ENCODE data around the gene PPFIBP1. TPM values are rescaled to one million over a fixed set of nuclear protein-coding genes. Genes with fewer than 3 reads are reported as not detected.
"Not testable (repeated sequence)": the region's sequence is repeated elsewhere in the genome, so short reads cannot be mapped to it uniquely, and the experiment has no call there.

Gene PPFIBP1
- total RNA-seq, 1 donor from 2014 or later = 136 TPM

DNA sequence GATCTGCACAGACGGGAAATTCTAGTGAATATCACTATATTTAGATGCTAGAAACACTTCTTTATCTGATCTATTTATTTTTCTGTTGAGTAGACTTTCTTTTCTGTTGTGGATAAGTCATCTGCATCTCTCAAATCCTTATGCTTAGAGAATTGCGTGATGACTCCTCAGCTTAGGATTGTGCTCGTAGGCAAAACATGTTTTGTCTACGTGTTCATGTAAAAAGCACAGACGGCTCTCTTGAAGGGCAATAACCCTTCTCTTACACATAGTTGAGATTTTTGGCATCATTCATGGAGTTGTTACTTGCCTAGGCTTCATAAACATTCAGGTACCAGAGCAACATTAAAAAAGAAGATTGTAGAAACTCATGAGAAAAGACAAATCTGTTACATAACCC is 18.6 kb downstream of the PPFIBP1 start:
- DNase-seq = no peak

DNA sequence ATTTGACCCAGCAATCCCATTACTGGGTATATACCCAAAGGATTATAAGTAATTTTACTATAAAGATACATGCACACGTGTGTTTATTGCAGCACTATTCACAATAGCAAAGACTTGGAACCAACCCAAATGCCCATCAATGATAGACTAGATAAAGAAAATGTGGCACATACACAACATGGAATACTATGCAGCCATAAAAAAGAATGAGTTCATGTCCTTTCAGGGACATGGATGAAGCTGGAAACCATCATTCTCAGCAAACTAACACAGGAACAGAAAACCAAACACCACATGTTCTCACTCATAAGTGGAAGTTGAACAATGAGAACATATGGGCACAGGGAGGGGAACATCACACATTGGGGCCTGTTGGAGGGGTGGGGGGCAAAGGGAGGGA is 20.9 kb downstream of the PPFIBP1 start:
- intact Hi-C loops (cut with DNase I); H3K9me3 ChIP-seq; H3K36me3 ChIP-seq; H3K27me3 ChIP-seq; H3K4me3 ChIP-seq; H3K27ac ChIP-seq; DNase-seq; ATAC-seq: not testable (repeated sequence)
- peaks cover 12% of the 10 kb centered on the region for H3K4me1 ChIP-seq

More for the DNA sequence above, 18.6 kb downstream of the PPFIBP1 start:
- ATAC-seq = peak; percentile 66
- Histone ChIP-seq H3K36me3 (no peaks in the 10 kb centered on the region), H3K4me3 (no peak overlapping the region), H3K9me3 (no peaks in the 10 kb centered on the region), H3K27ac (peak overlapping the region; percentile 8), H3K4me1 (peaks cover 16% of the 10 kb centered on the region), H3K27me3 (no peaks in the 10 kb centered on the region)
- TF ChIP-seq, protein P1, sequence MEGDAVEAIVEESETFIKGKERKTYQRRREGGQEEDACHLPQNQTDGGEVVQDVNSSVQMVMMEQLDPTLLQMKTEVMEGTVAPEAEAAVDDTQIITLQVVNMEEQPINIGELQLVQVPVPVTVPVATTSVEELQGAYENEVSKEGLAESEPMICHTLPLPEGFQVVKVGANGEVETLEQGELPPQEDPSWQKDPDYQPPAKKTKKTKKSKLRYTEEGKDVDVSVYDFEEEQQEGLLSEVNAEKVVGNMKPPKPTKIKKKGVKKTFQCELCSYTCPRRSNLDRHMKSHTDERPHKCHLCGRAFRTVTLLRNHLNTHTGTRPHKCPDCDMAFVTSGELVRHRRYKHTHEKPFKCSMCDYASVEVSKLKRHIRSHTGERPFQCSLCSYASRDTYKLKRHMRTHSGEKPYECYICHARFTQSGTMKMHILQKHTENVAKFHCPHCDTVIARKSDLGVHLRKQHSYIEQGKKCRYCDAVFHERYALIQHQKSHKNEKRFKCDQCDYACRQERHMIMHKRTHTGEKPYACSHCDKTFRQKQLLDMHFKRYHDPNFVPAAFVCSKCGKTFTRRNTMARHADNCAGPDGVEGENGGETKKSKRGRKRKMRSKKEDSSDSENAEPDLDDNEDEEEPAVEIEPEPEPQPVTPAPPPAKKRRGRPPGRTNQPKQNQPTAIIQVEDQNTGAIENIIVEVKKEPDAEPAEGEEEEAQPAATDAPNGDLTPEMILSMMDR (IDR thresholded peaks at IDR 0.05) = no peak
- intact Hi-C loops (cut with DNase I) = no loop called here

DNA sequence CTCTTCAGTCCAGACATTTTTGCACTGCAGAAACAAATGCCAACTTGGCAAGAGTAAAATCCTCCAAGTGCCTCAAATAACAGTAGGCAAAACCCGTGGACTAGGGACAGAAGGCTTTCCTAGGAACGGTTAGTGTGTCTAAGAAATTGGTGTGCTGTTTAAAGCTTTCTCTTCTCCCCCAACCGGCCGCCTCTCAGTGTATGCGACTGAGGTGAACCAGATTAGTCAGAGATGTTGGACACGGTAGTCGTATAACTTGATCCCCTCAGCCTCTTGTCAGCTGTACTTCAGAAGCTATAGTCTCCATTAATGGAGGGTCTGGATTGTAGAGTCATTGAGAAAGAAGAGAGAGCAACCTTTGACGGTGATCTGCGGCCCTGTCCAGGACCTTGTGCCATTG is 21.7 kb downstream of the PPFIBP1 start:
- no peaks in the 10 kb centered on the region for H3K27me3 ChIP-seq
- ATAC-seq = no peak
- H3K27ac ChIP-seq = no peak overlapping the region
- H3K4me1 ChIP-seq = peaks cover 20% of the 10 kb centered on the region
- no peak for DNase-seq
- no peaks in the 10 kb centered on the region for H3K36me3 ChIP-seq
- H3K9me3 ChIP-seq = no peaks in the 10 kb centered on the region
- TF ChIP-seq, protein P1 (IDR thresholded peaks at IDR 0.05) = no peak
- H3K4me3 ChIP-seq = no peak overlapping the region
- intact Hi-C loops (cut with DNase I) = no loop called here

- TF ChIP-seq, protein P1 (IDR thresholded peaks at IDR 0.05) = no peak
- intact Hi-C loops (cut with DNase I) = no loop called here
Measured at GRCh38 chr12:27547592-27547991, 23.6 kb downstream of the PPFIBP1 start.

DNA sequence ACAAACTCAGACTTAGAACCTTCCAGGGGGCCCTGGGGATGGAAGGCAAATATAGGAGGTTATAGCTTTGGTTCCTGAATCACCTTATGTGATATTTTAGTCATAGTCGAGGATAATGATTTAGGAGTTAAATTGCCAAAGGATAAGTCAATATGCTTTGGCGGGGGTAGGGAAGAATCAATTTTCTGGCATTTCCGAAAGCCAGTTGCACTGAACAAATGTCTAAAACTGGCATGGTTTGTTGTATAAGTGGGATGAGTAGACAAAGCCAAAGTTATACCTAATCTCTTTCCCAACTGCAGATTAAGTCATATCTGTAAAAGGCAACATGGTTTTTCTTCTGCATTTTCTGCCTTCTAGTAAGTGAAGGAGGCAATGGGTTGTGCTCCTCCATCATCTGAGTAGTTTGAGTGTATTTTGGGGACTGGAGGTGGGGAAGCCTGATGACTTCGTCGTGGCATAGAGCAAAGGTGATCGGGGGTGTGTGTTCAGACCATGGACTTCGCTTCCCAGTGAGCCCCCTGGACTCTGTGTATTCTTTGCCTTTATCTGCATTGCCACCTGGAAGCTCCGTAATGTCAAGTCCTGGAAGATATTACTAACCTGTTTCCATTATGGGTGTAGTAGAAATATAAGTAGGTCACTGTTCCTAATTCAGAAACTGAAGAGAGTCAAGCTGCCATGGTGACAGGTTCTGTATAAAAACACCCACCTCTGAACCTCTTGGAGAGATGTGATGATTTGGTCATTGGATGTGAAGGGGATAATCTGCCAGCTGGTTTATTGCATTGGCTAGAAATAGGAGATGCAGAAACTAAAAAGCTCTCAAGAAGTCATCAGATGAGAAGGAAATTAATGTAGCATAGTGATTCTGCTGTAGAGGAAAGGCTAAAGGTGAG is 24.5 kb downstream of the PPFIBP1 start:
- intact Hi-C loops (cut with DNase I) = no loop called here
- Histone ChIP-seq H3K27ac (peak overlapping the region; percentile 59), H3K27me3 (no peaks in the 10 kb centered on the region), H3K9me3 (no peaks in the 10 kb centered on the region), H3K4me1 (peaks cover 31% of the 10 kb centered on the region), H3K36me3 (no peaks in the 10 kb centered on the region), H3K4me3 (no peak overlapping the region)
- ATAC-seq (no peak), DNase-seq (no peak)
- TF ChIP-seq, protein P1 (IDR thresholded peaks at IDR 0.05) = no peak

More at GRCh38 chr12:27547592-27547991, 23.6 kb downstream of the PPFIBP1 start:
- ATAC-seq = no peak
- Histone ChIP-seq H3K4me1 (peaks cover 31% of the 10 kb centered on the region), H3K4me3 (no peak overlapping the region), H3K9me3 (no peaks in the 10 kb centered on the region), H3K27me3 (no peaks in the 10 kb centered on the region), H3K27ac (no peak overlapping the region), H3K36me3 (no peaks in the 10 kb centered on the region)
- DNase-seq = no peak

DNA sequence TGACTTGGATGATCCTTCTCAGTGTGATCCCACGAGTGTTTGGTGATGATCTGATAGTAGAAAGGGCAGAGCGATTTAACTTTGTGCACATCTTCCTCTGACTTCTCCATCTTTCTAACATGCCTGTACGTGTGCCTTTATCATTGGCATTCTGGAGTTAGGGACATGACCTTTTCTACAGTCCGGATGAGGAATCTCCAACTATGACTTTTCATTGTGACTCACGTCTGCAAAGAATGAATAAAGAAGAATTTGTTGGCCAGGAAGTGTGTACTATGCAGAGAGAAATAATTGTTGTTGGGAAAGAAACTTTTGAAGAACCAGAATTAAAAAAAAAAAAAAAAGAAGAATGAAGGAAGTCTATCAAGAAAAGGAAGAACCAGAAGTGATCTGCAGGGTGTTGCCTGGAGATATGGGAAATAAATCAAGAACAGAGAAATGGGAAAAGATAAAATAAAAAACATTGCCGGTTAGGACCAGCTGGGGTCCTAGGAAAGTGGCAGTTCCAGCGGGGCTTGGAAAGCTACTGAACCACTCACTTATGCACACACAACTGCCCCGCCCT is 25.3 kb downstream of the PPFIBP1 start:
- peak; percentile 24 for ATAC-seq
- Histone ChIP-seq H3K4me3 (no peak overlapping the region), H3K36me3 (no peaks in the 10 kb centered on the region), H3K9me3 (no peaks in the 10 kb centered on the region), H3K4me1 (peaks cover 38% of the 10 kb centered on the region), H3K27me3 (no peaks in the 10 kb centered on the region), H3K27ac (peak overlapping the region; percentile 59)
- TF ChIP-seq, protein P1 (IDR thresholded peaks at IDR 0.05) = no peak
- no peak for DNase-seq
- intact Hi-C loops (cut with DNase I) = no loop called here
